ENCODE data around the gene RPS21. TPM values are rescaled to one million over a fixed set of nuclear protein-coding genes. Genes with fewer than 3 reads are reported as not detected.

RPS21 gene
- total and polyA plus RNA-seq, 2 of the 13 experiments (the other 11 are each of a cell fraction or from before 2014, with no cell fraction given) = 2,647 to 11,063 TPM

- TF ChIP-seq MXD4 (CRISPR knock-in tag; IDR thresholded peaks at IDR 0.05) (no peak), SMC3 (IDR thresholded peaks at IDR 0.05; ENCODE audit: low read length) (0 out of 2 replicates have a peak, but pooled peaks have one; percentile 1), GABPA (IDR thresholded peaks at IDR 0.05; ENCODE audit: low read depth, low read length) (no peak), GABPA (CRISPR knock-in tag; IDR thresholded peaks at IDR 0.05; ENCODE audit: low read depth) (no peak), TCF12 (IDR thresholded peaks at IDR 0.05) (no peak), TCF12 (CRISPR knock-in tag; IDR thresholded peaks at IDR 0.05) (no peak; the same call in 1 of the 2 replicates), TFE3 (CRISPR knock-in tag; IDR thresholded peaks at IDR 0.05) (no peak), HCFC1 (IDR thresholded peaks at IDR 0.05; ENCODE audit: low read depth, low read length) (0 out of 2 replicates have a peak, but pooled peaks have one; percentile 14), NAIF1 (CRISPR knock-in tag; IDR thresholded peaks at IDR 0.05; ENCODE audit: borderline replicate concordance) (no peak), TBL1XR1 (IDR thresholded peaks at IDR 0.05; ENCODE audit: borderline replicate concordance, low read length, partially characterized antibody) (no peak), HDAC1 (CRISPR knock-in tag; IDR thresholded peaks at IDR 0.05) (peak; percentile 38; the same call in 1 of the 2 replicates), MAF1 (CRISPR knock-in tag; IDR thresholded peaks at IDR 0.05; ENCODE audit: borderline replicate concordance) (0 out of 2 replicates have a peak, but pooled peaks have one; percentile 22), KDM5A (IDR thresholded peaks at IDR 0.05; ENCODE audit: borderline replicate concordance, low read length) (no peak), MED8 (CRISPR knock-in tag; IDR thresholded peaks at IDR 0.05; ENCODE audit: insufficient replicate concordance) (no peak), GATAD2A (CRISPR knock-in tag; IDR thresholded peaks at IDR 0.05) (peak; percentile 32; the same call in 1 of the 2 replicates), ZNF839 (CRISPR knock-in tag; IDR thresholded peaks at IDR 0.05; ENCODE audit: borderline replicate concordance) (peak; percentile 92; the same call in 1 of the 2 replicates), ZNF792 (CRISPR knock-in tag; IDR thresholded peaks at IDR 0.05) (no peak), KDM2A (CRISPR knock-in tag; IDR thresholded peaks at IDR 0.05; ENCODE audit: borderline replicate concordance, low read depth) (peak; percentile 60), ZNF563 (CRISPR knock-in tag; IDR thresholded peaks at IDR 0.05) (peak; percentile 34; the same call in 1 of the 2 replicates), ETV5 (CRISPR knock-in tag; IDR thresholded peaks at IDR 0.05; ENCODE audit: borderline replicate concordance) (peak; percentile 20; the same call in 1 of the 2 replicates), NFYC (CRISPR knock-in tag; IDR thresholded peaks at IDR 0.05) (0 out of 2 replicates have a peak, but pooled peaks have one; percentile 18), HOXD1 (CRISPR knock-in tag; IDR thresholded peaks at IDR 0.05) (0 out of 2 replicates have a peak, but pooled peaks have one; percentile 24)
- TF ChIP-seq, protein P1, sequence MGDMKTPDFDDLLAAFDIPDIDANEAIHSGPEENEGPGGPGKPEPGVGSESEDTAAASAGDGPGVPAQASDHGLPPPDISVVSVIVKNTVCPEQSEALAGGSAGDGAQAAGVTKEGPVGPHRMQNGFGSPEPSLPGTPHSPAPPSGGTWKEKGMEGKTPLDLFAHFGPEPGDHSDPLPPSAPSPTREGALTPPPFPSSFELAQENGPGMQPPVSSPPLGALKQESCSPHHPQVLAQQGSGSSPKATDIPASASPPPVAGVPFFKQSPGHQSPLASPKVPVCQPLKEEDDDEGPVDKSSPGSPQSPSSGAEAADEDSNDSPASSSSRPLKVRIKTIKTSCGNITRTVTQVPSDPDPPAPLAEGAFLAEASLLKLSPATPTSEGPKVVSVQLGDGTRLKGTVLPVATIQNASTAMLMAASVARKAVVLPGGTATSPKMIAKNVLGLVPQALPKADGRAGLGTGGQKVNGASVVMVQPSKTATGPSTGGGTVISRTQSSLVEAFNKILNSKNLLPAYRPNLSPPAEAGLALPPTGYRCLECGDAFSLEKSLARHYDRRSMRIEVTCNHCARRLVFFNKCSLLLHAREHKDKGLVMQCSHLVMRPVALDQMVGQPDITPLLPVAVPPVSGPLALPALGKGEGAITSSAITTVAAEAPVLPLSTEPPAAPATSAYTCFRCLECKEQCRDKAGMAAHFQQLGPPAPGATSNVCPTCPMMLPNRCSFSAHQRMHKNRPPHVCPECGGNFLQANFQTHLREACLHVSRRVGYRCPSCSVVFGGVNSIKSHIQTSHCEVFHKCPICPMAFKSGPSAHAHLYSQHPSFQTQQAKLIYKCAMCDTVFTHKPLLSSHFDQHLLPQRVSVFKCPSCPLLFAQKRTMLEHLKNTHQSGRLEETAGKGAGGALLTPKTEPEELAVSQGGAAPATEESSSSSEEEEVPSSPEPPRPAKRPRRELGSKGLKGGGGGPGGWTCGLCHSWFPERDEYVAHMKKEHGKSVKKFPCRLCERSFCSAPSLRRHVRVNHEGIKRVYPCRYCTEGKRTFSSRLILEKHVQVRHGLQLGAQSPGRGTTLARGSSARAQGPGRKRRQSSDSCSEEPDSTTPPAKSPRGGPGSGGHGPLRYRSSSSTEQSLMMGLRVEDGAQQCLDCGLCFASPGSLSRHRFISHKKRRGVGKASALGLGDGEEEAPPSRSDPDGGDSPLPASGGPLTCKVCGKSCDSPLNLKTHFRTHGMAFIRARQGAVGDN (CRISPR knock-in tag; IDR thresholded peaks at IDR 0.05) = peak; percentile 47; the same call in 1 of the 2 replicates
Measured at GRCh38 chr20:62409931-62410745, 23.2 kb downstream of the RPS21 start (continued).

All from HepG2 (cell line).